Duodenal mucosa (tissue), 2 donors: ENCODE data around the gene NPAS2.
A peak's percentile ranks its signal among the peaks of the same experiment; 100 is the strongest.

Source experiments
- H3K27ac ChIP-seq: one replicate; pipeline ENCODE4 v1.7.0; 2013; ENCODE audit warnings: low read depth, low read length
- H3K27me3 ChIP-seq, 2 donors: one replicate each; pipeline ENCODE4 v1.7.0; 2013; ENCODE audit warnings: low read length in 2 of 2, control low read depth in 1 of 2; ENCODE audit not compliant: insufficient read depth in 2 of 2, control insufficient read depth in 1 of 2
- H3K36me3 ChIP-seq, 2 donors: one replicate each; pipeline ENCODE4 v1.7.0; 2013; ENCODE audit warnings: low read length in 2 of 2, control low read depth in 1 of 2; ENCODE audit not compliant: insufficient read depth in 2 of 2, control insufficient read depth in 1 of 2
- H3K4me1 ChIP-seq, 2 donors: one replicate each; pipeline ENCODE4 v1.7.0; 2013; ENCODE audit warnings: low read length in 2 of 2, control low read depth in 1 of 2; ENCODE audit not compliant: insufficient read depth in 2 of 2, control insufficient read depth in 1 of 2
- H3K4me3 ChIP-seq, 2 donors: one replicate each; pipeline ENCODE4 v1.7.0; 2013; ENCODE audit warnings: low read length in 2 of 2, low read depth in 1 of 2
- H3K9ac ChIP-seq, 2 donors: one replicate each; pipeline ENCODE4 v1.7.0; 2013; ENCODE audit warnings: low read length in 2 of 2, low read depth in 1 of 2
- H3K9me3 ChIP-seq, 2 donors: one replicate each; pipeline ENCODE4 v1.7.0; 2013; ENCODE audit warnings: low read length in 2 of 2, control low read depth in 1 of 2; ENCODE audit not compliant: control insufficient read depth in 1 of 2

NPAS2 gene

GRCh38 chr2:100819370-100820272 is at the start of gene NPAS2:
Gene NPAS2, plus strand, starts transcription at chr2:100820139. Its CDS starts 84,616 bp downstream, at chr2:100904755.
- H3K27ac ChIP-seq, result peak within 1 kb of the TSS; percentile 60
- H3K9ac ChIP-seq, result peak within 1 kb of the TSS; percentile 80 to 83
- no peaks in the 10 kb centered on the region for H3K36me3 ChIP-seq
- H3K9me3 ChIP-seq, result no peaks in the 10 kb centered on the region
- H3K4me1 ChIP-seq, result peaks cover 33 to 49% of the 10 kb centered on the region in 2 donors
- H3K27me3 ChIP-seq, result no peaks in the 10 kb centered on the region
- peak within 1 kb of the TSS; percentile 73 to 84 for H3K4me3 ChIP-seq

- Histone ChIP-seq H3K27me3 (no peaks in the 10 kb centered on the region), H3K4me1 (peaks cover 7 to 15% of the 10 kb centered on the region in 2 donors), H3K36me3 (no peaks in the 10 kb centered on the region), H3K9ac (no peak overlapping the region), H3K27ac (no peak overlapping the region), H3K4me3 (no peak overlapping the region), H3K9me3 (no peaks in the 10 kb centered on the region)
Measured at GRCh38 chr2:100771125-100771524, 48.8 kb upstream of the NPAS2 start.

- Histone ChIP-seq H3K36me3 (no peaks in the 10 kb centered on the region), H3K9ac (no peak overlapping the region), H3K4me1 (peaks cover 0 to 1% of the 10 kb centered on the region in 2 donors), H3K4me3 (no peak overlapping the region), H3K27ac (no peak overlapping the region), H3K9me3 (no peaks in the 10 kb centered on the region), H3K27me3 (no peaks in the 10 kb centered on the region)
Measured at GRCh38 chr2:100773538-100773937, 46.4 kb upstream of the NPAS2 start.

GRCh38 chr2:100776445-100776844 is 43.5 kb upstream of the NPAS2 start:
- H3K4me1 ChIP-seq, result peaks cover 10 to 11% of the 10 kb centered on the region in 2 donors
- no peaks in the 10 kb centered on the region for H3K27me3 ChIP-seq
- no peaks in the 10 kb centered on the region for H3K9me3 ChIP-seq
- no peak overlapping the region for H3K4me3 ChIP-seq
- H3K9ac ChIP-seq, result no peak overlapping the region
- H3K36me3 ChIP-seq, result no peaks in the 10 kb centered on the region
- H3K27ac ChIP-seq, result no peak overlapping the region

GRCh38 chr2:100778637-100779450 is 41.1 kb upstream of the NPAS2 start:
- no peak overlapping the region for H3K27ac ChIP-seq
- H3K4me1 ChIP-seq, result peaks cover 10 to 15% of the 10 kb centered on the region in 2 donors
- no peak overlapping the region for H3K4me3 ChIP-seq
- no peaks in the 10 kb centered on the region for H3K9me3 ChIP-seq
- no peak overlapping the region for H3K9ac ChIP-seq
- H3K36me3 ChIP-seq, result no peaks in the 10 kb centered on the region
- no peaks in the 10 kb centered on the region for H3K27me3 ChIP-seq

GRCh38 chr2:100779908-100780202 is 40.1 kb upstream of the NPAS2 start:
- no peak overlapping the region for H3K9ac ChIP-seq
- peaks cover 17 to 19% of the 10 kb centered on the region in 2 donors for H3K4me1 ChIP-seq
- H3K36me3 ChIP-seq, result no peaks in the 10 kb centered on the region
- no peak overlapping the region for H3K4me3 ChIP-seq
- no peaks in the 10 kb centered on the region for H3K27me3 ChIP-seq
- H3K9me3 ChIP-seq, result no peaks in the 10 kb centered on the region
- H3K27ac ChIP-seq, result no peak overlapping the region

GRCh38 chr2:100780203-100781008 is 39.5 kb upstream of the NPAS2 start:
- H3K36me3 ChIP-seq, result no peaks in the 10 kb centered on the region
- peak overlapping the region; percentile 68 for H3K27ac ChIP-seq
- H3K27me3 ChIP-seq, result no peaks in the 10 kb centered on the region
- no peaks in the 10 kb centered on the region for H3K9me3 ChIP-seq
- H3K9ac ChIP-seq, result no peak overlapping the region
- peak overlapping the region in 1 of 2 donors; percentile 18 for H3K4me3 ChIP-seq
- H3K4me1 ChIP-seq, result peaks cover 22 to 25% of the 10 kb centered on the region in 2 donors

- peaks cover 27 to 30% of the 10 kb centered on the region in 2 donors for H3K4me1 ChIP-seq
- no peaks in the 10 kb centered on the region for H3K36me3 ChIP-seq
- no peak overlapping the region for H3K9ac ChIP-seq
- H3K4me3 ChIP-seq, result no peak overlapping the region
- no peaks in the 10 kb centered on the region for H3K27me3 ChIP-seq
- no peak overlapping the region for H3K27ac ChIP-seq
- H3K9me3 ChIP-seq, result no peaks in the 10 kb centered on the region
Measured at GRCh38 chr2:100781009-100781325, 39.0 kb upstream of the NPAS2 start.

- H3K9me3 ChIP-seq, result no peaks in the 10 kb centered on the region
- no peaks in the 10 kb centered on the region for H3K36me3 ChIP-seq
- no peak overlapping the region for H3K9ac ChIP-seq
- H3K27me3 ChIP-seq, result no peaks in the 10 kb centered on the region
- peaks cover 29 to 30% of the 10 kb centered on the region in 2 donors for H3K4me1 ChIP-seq
- H3K4me3 ChIP-seq, result no peak overlapping the region
- no peak overlapping the region for H3K27ac ChIP-seq
Measured at GRCh38 chr2:100781523-100782379, 38.2 kb upstream of the NPAS2 start.
